D341Med (cell line): ENCODE data around the gene ETV6.

ENCODE experiments used
- DNase-seq: peaks from one replicate; pipeline ENCODE4 v3.0.0; 2012; ENCODE audit warnings: low spot score

The ETV6 gene

GRCh38 chr12:11805680-11806079, 156.2 kb downstream of the ETV6 start:
- no peak for DNase-seq

GRCh38 chr12:11807458-11807857, 158.0 kb downstream of the ETV6 start:
- no peak for DNase-seq

- DNase-seq = no peak
These were observed 159.5 kb downstream of the ETV6 start for GRCh38 chr12:11808931-11809330.

- DNase-seq = no peak
These were observed 160.7 kb downstream of the ETV6 start for GRCh38 chr12:11810206-11810545.

GRCh38 chr12:11811008-11811407, 161.5 kb downstream of the ETV6 start:
- DNase-seq = no peak

- DNase-seq = no peak
These were observed 162.7 kb downstream of the ETV6 start for GRCh38 chr12:11812241-11812585.

GRCh38 chr12:11812586-11813437, 163.3 kb downstream of the ETV6 start:
- no peak for DNase-seq

- no peak for DNase-seq
These were observed 164.0 kb downstream of the ETV6 start for GRCh38 chr12:11813438-11813813.

GRCh38 chr12:11814374-11814773, 164.9 kb downstream of the ETV6 start:
- DNase-seq = no peak

GRCh38 chr12:11815397-11815796, 165.9 kb downstream of the ETV6 start:
- no peak for DNase-seq

- DNase-seq = no peak
These were observed 170.2 kb downstream of the ETV6 start for GRCh38 chr12:11819643-11820042.

- no peak for DNase-seq
These were observed 171.0 kb downstream of the ETV6 start for GRCh38 chr12:11820476-11820875.

- no peak for DNase-seq
These were observed 172.1 kb downstream of the ETV6 start for GRCh38 chr12:11821386-11822080.

- DNase-seq = no peak
These were observed 172.8 kb downstream of the ETV6 start for GRCh38 chr12:11822081-11822834.

- DNase-seq = no peak
These were observed 173.6 kb downstream of the ETV6 start for GRCh38 chr12:11823043-11823442.

- DNase-seq = no peak
These were observed 174.1 kb downstream of the ETV6 start for GRCh38 chr12:11823593-11823992.

- no peak for DNase-seq
These were observed 174.6 kb downstream of the ETV6 start for GRCh38 chr12:11824069-11824468.

- no peak for DNase-seq
These were observed 175.3 kb downstream of the ETV6 start for GRCh38 chr12:11824736-11825135.

- DNase-seq = no peak
These were observed 175.8 kb downstream of the ETV6 start for GRCh38 chr12:11825278-11825677.

- no peak for DNase-seq
These were observed 177.1 kb downstream of the ETV6 start for GRCh38 chr12:11826574-11826973.

GRCh38 chr12:11827091-11828061, 177.9 kb downstream of the ETV6 start:
- no peak for DNase-seq

GRCh38 chr12:11829764-11830194, 180.3 kb downstream of the ETV6 start:
- DNase-seq = no peak
